ENCODE measurements around the gene MAST2.

The MAST2 gene

GRCh38 chr1:45995298-45995697 is 191.9 kb downstream of the MAST2 start:
- Histone ChIP-seq H3K4me1 (ENCODE audit: low read depth, poor library complexity, severe bottlenecking) (peaks cover 3% of the 10 kb centered on the region), H2AFZ (ENCODE audit: low read depth) (no peak overlapping the region), H3K27ac (no peak overlapping the region), H3K4me2 (no peak overlapping the region), H3K27me3 (ENCODE audit: insufficient read depth, low read depth) (no peaks in the 10 kb centered on the region), H3K79me2 (ENCODE audit: insufficient read depth, low read depth) (no peaks in the 10 kb centered on the region), H3K9ac (no peak overlapping the region), H3K36me3 (ENCODE audit: insufficient read depth) (no peaks in the 10 kb centered on the region), H4K20me1 (ENCODE audit: insufficient read depth) (no peaks in the 10 kb centered on the region), H3K4me3 (IDR thresholded peaks at IDR 0.05; ENCODE audit: insufficient read depth, low read depth, low read length) (no peak overlapping the region)
- no peak for TF ChIP-seq CTCF (conservative IDR thresholded peaks at IDR 0.05; ENCODE audit: low read depth, low read length)

- no peaks in the 10 kb centered on the region for H4K20me1 ChIP-seq (ENCODE audit: insufficient read depth)
- H3K4me1 ChIP-seq (ENCODE audit: low read depth, poor library complexity, severe bottlenecking), result no peaks in the 10 kb centered on the region
- H2AFZ ChIP-seq (ENCODE audit: low read depth), result no peak overlapping the region
- TF ChIP-seq CTCF (conservative IDR thresholded peaks at IDR 0.05; ENCODE audit: low read depth, low read length), result no peak
- no peak overlapping the region for H3K9ac ChIP-seq
- H3K4me3 ChIP-seq (IDR thresholded peaks at IDR 0.05; ENCODE audit: insufficient read depth, low read depth, low read length), result no peak overlapping the region
- no peaks in the 10 kb centered on the region for H3K27me3 ChIP-seq (ENCODE audit: insufficient read depth, low read depth)
- no peaks in the 10 kb centered on the region for H3K36me3 ChIP-seq (ENCODE audit: insufficient read depth)
- H3K4me2 ChIP-seq, result no peak overlapping the region
- H3K79me2 ChIP-seq (ENCODE audit: insufficient read depth, low read depth), result no peaks in the 10 kb centered on the region
- H3K27ac ChIP-seq, result no peak overlapping the region
Observed at GRCh38 chr1:45998020-45998617, 194.7 kb downstream of the MAST2 start.

- H3K36me3 ChIP-seq (ENCODE audit: insufficient read depth), result no peaks in the 10 kb centered on the region
- H3K79me2 ChIP-seq (ENCODE audit: insufficient read depth, low read depth), result no peaks in the 10 kb centered on the region
- no peak overlapping the region for H3K4me3 ChIP-seq (IDR thresholded peaks at IDR 0.05; ENCODE audit: insufficient read depth, low read depth, low read length)
- H2AFZ ChIP-seq (ENCODE audit: low read depth), result no peak overlapping the region
- H3K4me1 ChIP-seq (ENCODE audit: low read depth, poor library complexity, severe bottlenecking), result no peaks in the 10 kb centered on the region
- H4K20me1 ChIP-seq (ENCODE audit: insufficient read depth), result no peaks in the 10 kb centered on the region
- no peak overlapping the region for H3K27ac ChIP-seq
- H3K4me2 ChIP-seq, result no peak overlapping the region
- H3K27me3 ChIP-seq (ENCODE audit: insufficient read depth, low read depth), result no peaks in the 10 kb centered on the region
- TF ChIP-seq CTCF (conservative IDR thresholded peaks at IDR 0.05; ENCODE audit: low read depth, low read length), result no peak
- H3K9ac ChIP-seq, result no peak overlapping the region
Observed at GRCh38 chr1:45999507-45999906, 196.1 kb downstream of the MAST2 start.

- Histone ChIP-seq H3K4me1 (ENCODE audit: low read depth, poor library complexity, severe bottlenecking) (no peaks in the 10 kb centered on the region), H3K9ac (no peak overlapping the region), H3K27ac (no peak overlapping the region), H3K79me2 (ENCODE audit: insufficient read depth, low read depth) (no peaks in the 10 kb centered on the region), H3K36me3 (ENCODE audit: insufficient read depth) (no peaks in the 10 kb centered on the region), H3K4me2 (no peak overlapping the region), H2AFZ (ENCODE audit: low read depth) (no peak overlapping the region), H3K27me3 (ENCODE audit: insufficient read depth, low read depth) (no peaks in the 10 kb centered on the region), H4K20me1 (ENCODE audit: insufficient read depth) (no peaks in the 10 kb centered on the region), H3K4me3 (IDR thresholded peaks at IDR 0.05; ENCODE audit: insufficient read depth, low read depth, low read length) (no peak overlapping the region)
- no peak for TF ChIP-seq CTCF (conservative IDR thresholded peaks at IDR 0.05; ENCODE audit: low read depth, low read length)
Observed at GRCh38 chr1:46001081-46001785, 197.8 kb downstream of the MAST2 start.
